GM18526 (cell line): ENCODE results near the gene IGFL1.

Experiments
- POLR2A ChIP-seq: IDR thresholded peaks from 3 replicates; pipeline ENCODE4 v1.6.1; 2011; ENCODE audit not compliant: insufficient read length; ENCODE audit errors: extremely low read depth

Gene IGFL1

GRCh38 chr19:46198756-46199155 lies 30.8 kb upstream of the IGFL1 start:
- no peak for TF ChIP-seq POLR2A

- TF ChIP-seq POLR2A, result no peak
Measured at GRCh38 chr19:46201454-46202310, 27.9 kb upstream of the IGFL1 start.

- no peak for TF ChIP-seq POLR2A
Measured at GRCh38 chr19:46202426-46202825, 27.1 kb upstream of the IGFL1 start.

GRCh38 chr19:46202872-46203860 lies 26.4 kb upstream of the IGFL1 start:
- TF ChIP-seq POLR2A, result no peak

GRCh38 chr19:46204008-46204407 lies 25.5 kb upstream of the IGFL1 start:
- no peak for TF ChIP-seq POLR2A

GRCh38 chr19:46205183-46205984 lies 24.2 kb upstream of the IGFL1 start:
- no peak for TF ChIP-seq POLR2A

- TF ChIP-seq POLR2A, result no peak
Measured at GRCh38 chr19:46206176-46206575, 23.4 kb upstream of the IGFL1 start.

GRCh38 chr19:46206682-46207081 lies 22.9 kb upstream of the IGFL1 start:
- no peak for TF ChIP-seq POLR2A

GRCh38 chr19:46209051-46209450 lies 20.5 kb upstream of the IGFL1 start:
- no peak for TF ChIP-seq POLR2A

- TF ChIP-seq POLR2A, result no peak
Measured at GRCh38 chr19:46209472-46209871, 20.1 kb upstream of the IGFL1 start.

GRCh38 chr19:46210669-46211068 lies 18.9 kb upstream of the IGFL1 start:
- TF ChIP-seq POLR2A, result no peak

- no peak for TF ChIP-seq POLR2A
Measured at GRCh38 chr19:46211201-46211881, 18.2 kb upstream of the IGFL1 start.

- no peak for TF ChIP-seq POLR2A
Measured at GRCh38 chr19:46213156-46213555, 16.4 kb upstream of the IGFL1 start.

- no peak for TF ChIP-seq POLR2A
Measured at GRCh38 chr19:46213806-46214205, 15.7 kb upstream of the IGFL1 start.
